Measurements from ENCODE around the gene ACLY. TPM values are rescaled to one million over a fixed set of nuclear protein-coding genes. Genes with fewer than 3 reads are reported as not detected.
A peak's percentile ranks its signal among the peaks of the same experiment; 100 is the strongest.

ACLY gene
- total RNA-seq, 6 experiments from 2014 or later = 16.6 to 95.9 (median 33.6) TPM

DNA sequence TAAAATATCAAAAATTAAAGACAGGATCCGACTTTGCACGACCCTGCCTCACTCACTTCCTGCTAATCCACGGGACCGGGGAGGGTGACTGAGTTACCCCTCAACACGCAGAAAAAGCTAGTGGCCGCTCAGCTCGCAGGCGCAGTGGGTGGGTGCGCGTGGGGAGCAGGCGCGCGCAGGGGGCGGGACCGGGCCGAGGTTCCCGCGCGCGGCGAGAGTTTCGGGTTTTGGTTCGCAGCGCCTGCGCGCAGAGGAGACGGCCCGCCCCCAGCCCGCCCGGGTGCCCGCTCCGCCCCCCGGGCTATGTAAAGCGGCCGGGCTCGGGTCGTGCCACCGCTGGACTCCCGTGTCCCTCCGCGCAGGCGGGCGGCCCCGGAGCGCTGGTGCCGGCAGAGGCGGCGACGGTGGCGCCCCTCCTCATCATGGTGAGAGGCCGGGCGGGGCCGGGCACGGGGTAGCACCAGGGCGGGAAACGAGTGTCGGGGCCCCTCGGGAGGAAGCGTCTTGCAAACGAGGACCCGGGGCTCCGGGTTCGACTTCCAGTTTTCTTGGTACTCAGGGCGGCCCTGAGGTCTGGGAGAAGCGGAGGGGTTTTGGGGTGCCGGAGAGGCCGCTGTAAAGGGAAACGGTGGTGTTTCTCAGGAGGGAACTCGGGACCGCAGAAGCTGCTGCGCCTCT, 47.9 kb upstream of the ACLY start, which contains the start of gene CNP:
Gene CNP, plus strand, starts transcription at position 333 of the 678 bp plus-strand sequence. Its CDS starts 90 bp downstream, at position 423.
- TF ChIP-seq, protein P1, sequence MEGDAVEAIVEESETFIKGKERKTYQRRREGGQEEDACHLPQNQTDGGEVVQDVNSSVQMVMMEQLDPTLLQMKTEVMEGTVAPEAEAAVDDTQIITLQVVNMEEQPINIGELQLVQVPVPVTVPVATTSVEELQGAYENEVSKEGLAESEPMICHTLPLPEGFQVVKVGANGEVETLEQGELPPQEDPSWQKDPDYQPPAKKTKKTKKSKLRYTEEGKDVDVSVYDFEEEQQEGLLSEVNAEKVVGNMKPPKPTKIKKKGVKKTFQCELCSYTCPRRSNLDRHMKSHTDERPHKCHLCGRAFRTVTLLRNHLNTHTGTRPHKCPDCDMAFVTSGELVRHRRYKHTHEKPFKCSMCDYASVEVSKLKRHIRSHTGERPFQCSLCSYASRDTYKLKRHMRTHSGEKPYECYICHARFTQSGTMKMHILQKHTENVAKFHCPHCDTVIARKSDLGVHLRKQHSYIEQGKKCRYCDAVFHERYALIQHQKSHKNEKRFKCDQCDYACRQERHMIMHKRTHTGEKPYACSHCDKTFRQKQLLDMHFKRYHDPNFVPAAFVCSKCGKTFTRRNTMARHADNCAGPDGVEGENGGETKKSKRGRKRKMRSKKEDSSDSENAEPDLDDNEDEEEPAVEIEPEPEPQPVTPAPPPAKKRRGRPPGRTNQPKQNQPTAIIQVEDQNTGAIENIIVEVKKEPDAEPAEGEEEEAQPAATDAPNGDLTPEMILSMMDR (IDR thresholded peaks at IDR 0.05) = no peak
- TF ChIP-seq POLR2A (IDR thresholded peaks at IDR 0.05) = peak; percentile 91
- intact Hi-C loops (cut with DNase I) = loop anchor here (10.0 kb wide), 1 partner anchor 58 kb away; the partner anchor contains the start of gene NKIRAS2 (in 2 of the 2)
- Histone ChIP-seq H3K27me3 (no peaks in the 10 kb centered on the region), H3K4me1 (peaks cover 0 to 14% (median 3%) of the 10 kb centered on the region in 4 donors), H3K36me3 (peaks cover 0 to 5% (median 3%) of the 10 kb centered on the region in 4 donors), H3K9me3 (no peaks in the 10 kb centered on the region), H3K4me3 (peak within 1 kb of the TSS; percentile 75 to 95 (median 78)), H3K27ac (peak within 1 kb of the TSS; percentile 74 to 88 (median 81))
- 0% methylated on average over 5 of the region's 71 CpGs for WGBS (ENCODE audit: insufficient coverage, low coverage, low lambda C conversion rate, missing lambda C conversion rate)
- DNase-seq (peak; percentile 94), ATAC-seq (peak; percentile 86 to 90 (median 88))

DNA sequence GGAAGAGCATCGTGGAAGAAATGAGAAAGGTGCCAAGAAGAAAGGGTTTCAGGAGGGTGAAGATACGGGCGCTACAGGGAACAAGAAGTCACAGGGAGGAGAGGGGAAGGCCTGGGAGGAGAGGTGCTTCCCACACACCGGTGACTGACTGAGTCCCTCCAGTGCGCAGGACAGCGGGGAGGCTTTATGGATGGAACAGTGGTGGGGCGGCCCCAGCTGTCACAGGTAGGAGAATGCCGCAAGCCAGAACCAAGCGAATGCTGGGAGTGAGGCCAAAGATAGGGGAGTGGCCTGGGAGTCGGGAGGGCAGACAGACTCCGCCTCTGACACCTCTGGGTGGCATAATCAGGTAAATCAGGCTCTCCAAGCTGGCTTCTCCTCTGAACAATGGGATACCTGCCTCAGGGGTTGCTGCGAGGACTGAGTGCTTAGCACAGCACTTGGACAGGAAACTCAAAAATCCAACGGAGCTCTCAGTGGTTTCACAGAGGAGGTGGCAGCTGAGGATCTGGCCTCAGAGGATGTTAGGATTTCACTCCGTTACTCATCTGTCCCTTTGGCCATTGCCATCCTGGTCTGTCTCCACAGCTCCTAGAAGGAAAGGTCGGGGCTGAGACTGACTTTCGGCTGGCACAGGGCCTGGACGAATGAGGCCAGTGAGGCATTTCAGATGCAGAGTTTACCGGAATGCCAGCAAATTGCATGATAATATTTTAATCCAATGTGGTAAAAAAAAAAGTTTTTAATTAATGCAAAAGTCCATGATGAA, 47.1 kb upstream of the ACLY start:
- intact Hi-C loops (cut with DNase I) = loop anchor here (10.0 kb wide), 1 partner anchor 59 kb away; the partner anchor contains the start of gene NKIRAS2 (in 2 of the 2)
- ATAC-seq = peak; percentile 75 to 81 (median 78)
- TF ChIP-seq, protein P1 (IDR thresholded peaks at IDR 0.05) = no peak
- no peak for TF ChIP-seq POLR2A (IDR thresholded peaks at IDR 0.05)
- peak overlapping the region; percentile 75 to 95 (median 78) for H3K4me3 ChIP-seq
- 2% methylated on average over 14 of the region's 18 CpGs for WGBS (ENCODE audit: insufficient coverage, low coverage, low lambda C conversion rate, missing lambda C conversion rate)
- H3K27ac ChIP-seq = peak overlapping the region; percentile 74 to 88 (median 81)
- no peaks in the 10 kb centered on the region for H3K27me3 ChIP-seq
- H3K36me3 ChIP-seq = peaks cover 0 to 5% (median 3%) of the 10 kb centered on the region in 4 donors
- DNase-seq = peak; percentile 85 to 92 (median 89)
- no peaks in the 10 kb centered on the region for H3K9me3 ChIP-seq
- peaks cover 0 to 14% (median 3%) of the 10 kb centered on the region in 4 donors for H3K4me1 ChIP-seq

DNA sequence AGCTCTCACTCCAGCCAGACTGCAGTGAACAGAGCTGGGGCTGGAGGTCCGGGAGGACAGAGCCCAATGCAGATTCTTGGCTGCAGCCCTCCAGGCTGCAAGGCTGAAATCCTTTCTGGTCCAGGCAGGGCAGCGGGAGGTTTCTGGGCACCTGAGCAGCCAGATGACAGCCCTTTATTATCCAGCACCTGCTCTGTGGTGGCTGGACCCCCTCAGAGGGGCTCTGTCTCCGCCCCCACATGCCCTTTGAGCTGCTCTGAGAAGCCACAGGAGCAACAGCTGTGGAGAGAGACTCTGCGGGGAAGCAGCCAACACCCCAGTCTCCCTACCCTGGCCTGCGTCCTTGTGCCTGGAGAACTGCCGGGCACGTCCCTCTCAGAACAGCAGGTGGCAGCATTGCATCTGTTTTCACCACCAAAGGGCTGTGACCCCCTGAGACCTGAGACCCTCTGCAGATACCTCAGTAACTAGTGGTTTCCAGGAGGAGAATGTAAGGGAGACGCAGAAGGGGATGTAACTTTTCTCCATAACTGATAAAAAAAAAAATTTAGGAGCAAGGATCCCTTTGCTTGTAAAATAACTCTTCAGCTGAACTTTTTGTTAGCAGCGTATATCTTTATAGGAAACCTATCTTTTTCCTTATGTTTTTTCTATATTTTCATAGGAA, 44.1 kb upstream of the ACLY start:
- intact Hi-C loops (cut with DNase I) = loop anchor here (5.0 to 10.0 kb wide), 3 partner anchors 62 to 154 kb away; partner anchors contain the start of genes NKIRAS2 (in 2 of the 2) and DHX58 (in 1 of the 2)
- Histone ChIP-seq H3K27ac (no peak overlapping the region), H3K27me3 (no peaks in the 10 kb centered on the region), H3K9me3 (no peaks in the 10 kb centered on the region), H3K4me3 (no peak overlapping the region), H3K36me3 (no peaks in the 10 kb centered on the region), H3K4me1 (peaks cover 0 to 7% (median 3%) of the 10 kb centered on the region in 4 donors)
- ATAC-seq (peak; percentile 13 to 33 (median 24)), DNase-seq (peak; percentile 68 to 77 (median 75))
- WGBS (ENCODE audit: insufficient coverage, low coverage, low lambda C conversion rate, missing lambda C conversion rate) = 20% methylated on average over 5 of the region's 9 CpGs
- no peak for TF ChIP-seq POLR2A (IDR thresholded peaks at IDR 0.05)
- TF ChIP-seq, protein P1 (IDR thresholded peaks at IDR 0.05) = peak; percentile 85 to 90 (median 88)

DNA sequence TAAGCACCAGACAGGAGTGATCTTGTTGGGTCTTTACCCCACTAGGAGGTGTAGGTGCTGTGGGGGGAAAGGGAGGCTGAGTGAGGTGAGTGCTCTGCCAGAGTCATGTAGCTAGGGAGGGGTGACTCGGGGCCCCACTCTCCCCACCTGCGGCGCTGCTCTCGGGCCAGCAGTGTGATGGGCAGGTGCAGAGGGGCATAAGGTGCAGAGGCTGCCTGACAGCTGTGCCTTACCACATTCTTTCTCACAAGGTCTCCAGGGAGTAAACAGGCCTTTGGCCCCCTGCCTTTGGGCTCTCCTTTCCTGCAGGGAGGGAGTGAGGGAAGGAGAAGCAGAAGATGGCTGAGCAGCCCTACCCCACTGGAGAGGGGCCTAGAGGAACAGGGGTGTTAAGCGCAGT, 43.4 kb upstream of the ACLY start:
- Histone ChIP-seq H3K4me3 (no peak overlapping the region), H3K9me3 (no peaks in the 10 kb centered on the region), H3K4me1 (peaks cover 0 to 7% (median 2%) of the 10 kb centered on the region in 4 donors), H3K27me3 (no peaks in the 10 kb centered on the region), H3K27ac (no peak overlapping the region), H3K36me3 (no peaks in the 10 kb centered on the region)
- intact Hi-C loops (cut with DNase I) = loop anchor here (5.0 to 10.0 kb wide), 3 partner anchors 63 to 155 kb away; partner anchors contain the start of genes NKIRAS2 (in 2 of the 2) and DHX58 (in 1 of the 2)
- no CpG with 5 or more reads among the region's 5 CpGs for WGBS (ENCODE audit: insufficient coverage, low coverage, low lambda C conversion rate, missing lambda C conversion rate)
- ATAC-seq (no peak), DNase-seq (no peak)
- TF ChIP-seq, protein P1 (IDR thresholded peaks at IDR 0.05) = no peak
- TF ChIP-seq POLR2A (IDR thresholded peaks at IDR 0.05) = no peak
